Right renal pelvis (tissue), 4 donors: ENCODE results near the gene SCARF1. TPM values are rescaled to one million over a fixed set of nuclear protein-coding genes. Genes with fewer than 3 reads are reported as not detected.
A peak's percentile ranks its signal among the peaks of the same experiment; 100 is the strongest.
"Not testable (repeated sequence)": the region's sequence is repeated elsewhere in the genome, so short reads cannot be mapped to it uniquely, and the experiment has no call there.

Experiments used
- DNase-seq, 4 donors: peaks; one replicate each; pipeline ENCODE4 v3.0.0-alpha.2; 2013; ENCODE audit warnings: low read depth in 4 of 4, low spot score in 3 of 4, missing footprints in 1 of 4
- polyA plus RNA-seq, 4 donors: library from polyadenylated mRNA; unstranded; fragments of 120-200 nt; gene quantifications; one replicate each; pipeline ENCODE4 v1.2.1, GENCODE V29; 2013; ENCODE audit not compliant: insufficient read length in 4 of 4

SCARF1 gene, protein sequence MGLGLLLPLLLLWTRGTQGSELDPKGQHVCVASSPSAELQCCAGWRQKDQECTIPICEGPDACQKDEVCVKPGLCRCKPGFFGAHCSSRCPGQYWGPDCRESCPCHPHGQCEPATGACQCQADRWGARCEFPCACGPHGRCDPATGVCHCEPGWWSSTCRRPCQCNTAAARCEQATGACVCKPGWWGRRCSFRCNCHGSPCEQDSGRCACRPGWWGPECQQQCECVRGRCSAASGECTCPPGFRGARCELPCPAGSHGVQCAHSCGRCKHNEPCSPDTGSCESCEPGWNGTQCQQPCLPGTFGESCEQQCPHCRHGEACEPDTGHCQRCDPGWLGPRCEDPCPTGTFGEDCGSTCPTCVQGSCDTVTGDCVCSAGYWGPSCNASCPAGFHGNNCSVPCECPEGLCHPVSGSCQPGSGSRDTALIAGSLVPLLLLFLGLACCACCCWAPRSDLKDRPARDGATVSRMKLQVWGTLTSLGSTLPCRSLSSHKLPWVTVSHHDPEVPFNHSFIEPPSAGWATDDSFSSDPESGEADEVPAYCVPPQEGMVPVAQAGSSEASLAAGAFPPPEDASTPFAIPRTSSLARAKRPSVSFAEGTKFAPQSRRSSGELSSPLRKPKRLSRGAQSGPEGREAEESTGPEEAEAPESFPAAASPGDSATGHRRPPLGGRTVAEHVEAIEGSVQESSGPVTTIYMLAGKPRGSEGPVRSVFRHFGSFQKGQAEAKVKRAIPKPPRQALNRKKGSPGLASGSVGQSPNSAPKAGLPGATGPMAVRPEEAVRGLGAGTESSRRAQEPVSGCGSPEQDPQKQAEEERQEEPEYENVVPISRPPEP
- polyA plus RNA-seq = 1 to 10 TPM; 6.6 to 9.0 (median 7.6) TPM

- no peak for DNase-seq
These were observed at the start of gene SCARF1 for GRCh38 chr17:1645207-1646171. SCARF1 (minus strand) TSS chr17:1645732; CDS start chr17:1645697, 35 bp downstream.

- DNase-seq = no peak
These were observed 47.8 kb upstream of the SCARF1 start for GRCh38 chr17:1693339-1693738.

GRCh38 chr17:1690544-1691221, 45.2 kb upstream of the SCARF1 start:
- DNase-seq = no peak

DNA sequence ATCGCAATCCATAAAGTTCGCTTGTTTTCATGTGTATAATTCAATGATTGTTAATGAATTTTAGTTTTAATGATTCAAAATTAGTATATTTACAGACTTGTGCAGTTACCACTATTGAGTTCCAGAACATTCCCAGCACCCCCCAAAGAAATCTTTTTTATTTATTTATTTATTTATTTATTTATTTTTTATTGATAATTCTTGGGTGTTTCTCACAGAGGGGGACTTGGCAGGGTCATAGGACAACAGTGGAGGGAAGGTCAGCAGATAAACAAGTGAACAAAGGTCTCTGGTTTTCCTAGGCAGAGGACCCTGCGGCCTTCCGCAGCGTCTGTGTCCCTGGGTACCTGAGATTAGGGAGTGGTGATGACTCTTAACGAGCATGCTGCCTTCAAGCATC, 42.9 kb upstream of the SCARF1 start:
- not testable (repeated sequence) for DNase-seq

GRCh38 chr17:1686086-1686485, 40.6 kb upstream of the SCARF1 start:
- DNase-seq = no peak

DNA sequence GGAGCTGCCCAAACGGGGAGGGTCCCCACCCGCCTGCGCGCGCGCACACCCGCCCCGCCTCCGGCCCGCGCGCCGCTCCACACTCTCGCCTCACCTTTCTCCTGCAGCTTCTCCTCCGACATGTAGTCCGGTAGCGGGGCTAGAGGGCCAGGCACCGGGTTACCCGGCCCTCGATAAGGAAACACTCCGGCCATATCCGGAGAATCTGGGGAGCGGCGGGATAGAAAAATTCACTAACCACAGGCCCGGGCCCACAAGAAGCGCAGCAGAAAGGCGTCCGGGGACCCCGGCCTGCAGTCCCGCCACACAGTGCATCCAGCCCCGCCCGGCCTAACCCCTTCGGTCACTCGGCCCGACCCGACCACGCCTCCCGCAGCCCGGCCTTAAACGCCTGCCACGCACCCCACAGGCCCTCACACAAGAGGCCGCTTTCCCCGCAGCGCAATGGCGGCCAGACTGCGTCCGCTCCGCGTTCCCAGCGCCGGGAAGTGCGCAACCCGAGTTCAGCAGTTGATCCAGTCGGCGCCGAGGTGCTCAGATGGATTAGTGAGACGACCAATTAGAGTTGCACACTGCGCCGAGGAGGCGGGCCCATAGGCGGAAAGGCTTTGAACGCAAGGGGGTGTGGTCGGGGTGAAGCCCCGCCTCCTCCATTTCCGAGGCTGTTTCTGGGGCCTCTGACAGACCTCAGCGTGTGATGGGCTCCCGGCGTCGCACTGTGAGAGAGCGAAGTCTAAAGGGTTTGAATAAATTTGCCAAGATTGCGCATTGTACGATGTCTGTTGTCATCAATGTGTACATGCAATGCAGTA, 39.1 kb upstream of the SCARF1 start, which contains the start of gene PRPF8:
TSS of gene PRPF8 (minus strand) at position 490 of the 812 bp plus-strand sequence. CDS start at position 194, 296 bp downstream.
- DNase-seq = peak; percentile 95 to 97 (median 96)

DNA sequence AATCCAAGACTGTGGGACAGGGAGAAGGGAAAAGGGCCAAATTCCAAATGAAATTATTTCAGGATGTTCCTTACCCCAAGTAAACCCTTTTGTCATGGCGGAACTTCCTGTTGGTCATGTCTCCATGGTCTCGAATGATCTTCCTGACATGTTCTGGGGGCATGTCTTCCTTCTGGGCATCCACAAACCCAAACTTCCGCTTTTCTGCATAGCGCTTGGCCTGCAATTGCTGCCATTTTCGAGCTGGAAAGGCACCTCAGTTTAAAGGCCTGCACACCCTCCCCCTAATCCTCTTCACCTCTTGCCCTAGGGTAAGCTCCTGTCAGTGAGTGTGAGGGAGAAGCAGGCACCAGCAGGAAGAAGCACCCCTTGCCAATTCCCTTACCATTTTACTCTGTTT, 37.9 kb upstream of the SCARF1 start:
- no peak for DNase-seq

- DNase-seq = no peak
These were observed 30.9 kb upstream of the SCARF1 start for GRCh38 chr17:1676401-1676800.

DNA sequence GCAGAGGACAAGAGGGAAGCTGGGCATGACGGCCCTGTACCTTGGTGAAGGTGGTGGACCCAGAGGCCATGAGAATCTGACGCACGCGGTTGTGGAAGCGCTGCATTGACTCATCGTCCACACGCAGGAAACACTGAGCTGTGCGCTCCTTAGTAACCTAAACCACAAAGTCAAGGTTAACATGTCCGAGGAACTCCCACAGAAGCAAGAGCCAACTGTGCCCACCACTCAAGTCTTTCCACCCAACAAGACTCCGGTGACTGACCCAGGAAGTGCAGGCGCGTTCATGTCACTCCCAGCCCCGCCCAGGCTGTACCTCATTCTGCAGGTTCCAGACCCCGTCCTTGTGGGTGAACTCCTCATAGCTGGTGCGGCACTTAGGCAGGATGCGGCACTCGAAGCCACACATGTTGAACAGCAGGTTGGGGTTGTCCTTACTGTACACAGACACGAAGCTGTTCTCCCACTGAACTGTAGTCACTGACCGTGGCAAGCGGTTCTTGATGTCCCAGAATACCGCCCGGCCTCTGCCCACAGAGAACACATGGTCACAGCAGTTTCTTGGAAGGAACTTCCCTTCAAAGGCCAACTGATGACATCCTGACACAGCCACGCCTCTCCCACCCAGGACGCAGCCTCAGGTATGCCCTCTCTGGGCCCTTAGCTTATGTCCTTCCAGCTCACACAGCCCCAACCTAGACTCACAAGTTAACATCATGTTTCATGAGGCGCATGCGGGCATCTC, 27.7 kb upstream of the SCARF1 start:
- DNase-seq = no peak

DNA sequence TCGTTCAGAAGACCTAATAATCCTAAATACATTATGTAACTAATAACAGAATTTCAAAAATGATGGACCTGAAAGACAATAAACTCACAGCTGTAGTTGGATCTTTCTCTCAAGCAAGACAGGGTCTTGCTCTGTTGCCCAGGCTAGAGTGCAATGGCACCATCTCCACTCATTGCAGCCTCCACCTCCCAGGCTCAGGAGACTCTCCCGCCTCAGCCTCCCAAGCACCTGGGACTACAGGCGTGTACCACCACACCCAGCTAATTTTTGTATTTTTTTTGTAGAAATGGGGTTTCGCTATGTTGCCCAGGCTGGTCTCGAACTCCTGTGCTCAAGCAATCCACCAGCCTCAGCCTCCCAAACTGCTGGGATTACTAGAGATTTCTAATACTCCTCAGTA, 18.4 kb upstream of the SCARF1 start:
- not testable (repeated sequence) for DNase-seq

DNA sequence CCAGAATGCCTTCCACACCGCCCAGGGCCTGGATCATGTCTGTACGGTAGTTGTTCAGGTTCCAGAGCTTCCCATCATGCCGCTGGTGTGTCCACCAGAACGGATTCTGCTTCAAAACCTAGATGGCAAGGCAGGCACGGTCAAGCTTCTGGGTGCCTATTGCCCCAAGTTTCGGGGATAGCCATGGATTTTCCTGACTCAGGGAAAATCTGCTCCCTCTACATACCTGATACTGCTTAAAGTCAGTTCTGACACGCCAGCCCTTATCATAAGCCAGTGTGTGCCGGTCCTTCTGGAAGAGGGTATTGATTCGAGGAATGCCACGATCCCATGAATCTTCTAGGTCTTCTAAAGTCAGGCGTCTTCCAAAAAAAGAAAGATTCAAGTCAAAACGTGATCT, 15.5 kb upstream of the SCARF1 start:
- no peak for DNase-seq

DNA sequence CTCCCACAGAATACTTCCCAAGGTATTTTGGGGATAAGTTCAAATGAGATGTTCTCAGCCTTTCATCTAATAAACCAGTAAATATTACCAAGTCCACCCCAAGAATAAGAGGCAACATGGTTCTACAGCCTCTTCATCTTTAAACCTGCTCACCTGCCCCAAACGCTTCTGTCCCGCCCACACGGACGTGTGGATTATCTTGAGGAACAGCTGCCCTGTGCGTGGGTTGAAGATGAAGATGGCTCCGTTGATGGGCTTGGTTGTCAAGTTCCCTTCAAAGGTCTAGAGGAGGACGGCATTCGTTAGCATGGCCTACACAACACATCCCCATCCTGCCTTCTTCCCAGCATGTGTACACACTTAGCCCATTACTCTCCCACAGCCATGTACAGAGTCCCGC, 12.6 kb upstream of the SCARF1 start:
- no peak for DNase-seq

DNA sequence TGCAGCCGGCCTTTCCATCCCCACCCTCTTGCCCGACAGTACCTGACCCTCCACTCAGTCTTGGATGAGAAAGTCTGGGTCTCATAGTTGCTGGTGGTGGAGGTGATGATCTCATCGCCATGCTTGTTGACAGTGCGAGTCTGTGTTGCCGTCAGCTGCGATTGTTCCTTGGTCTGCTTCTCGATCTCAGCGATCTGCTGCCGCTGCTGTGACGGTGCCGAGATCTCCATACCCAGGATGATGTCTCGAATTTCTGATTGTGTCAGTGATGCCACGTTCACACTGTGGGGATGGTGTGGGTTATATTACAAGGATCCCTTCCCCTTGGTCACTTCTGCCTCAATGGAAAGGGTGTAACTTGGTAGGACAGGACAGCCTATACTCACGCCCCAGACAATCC, 8.2 kb upstream of the SCARF1 start:
- no peak for DNase-seq

GRCh38 chr17:1652794-1653193, 7.3 kb upstream of the SCARF1 start:
- DNase-seq = not testable (repeated sequence)

GRCh38 chr17:1651559-1651844, 6.0 kb upstream of the SCARF1 start:
- DNase-seq = no peak

- DNase-seq = no peak
These were observed 5.4 kb upstream of the SCARF1 start for GRCh38 chr17:1650731-1651558.

DNA sequence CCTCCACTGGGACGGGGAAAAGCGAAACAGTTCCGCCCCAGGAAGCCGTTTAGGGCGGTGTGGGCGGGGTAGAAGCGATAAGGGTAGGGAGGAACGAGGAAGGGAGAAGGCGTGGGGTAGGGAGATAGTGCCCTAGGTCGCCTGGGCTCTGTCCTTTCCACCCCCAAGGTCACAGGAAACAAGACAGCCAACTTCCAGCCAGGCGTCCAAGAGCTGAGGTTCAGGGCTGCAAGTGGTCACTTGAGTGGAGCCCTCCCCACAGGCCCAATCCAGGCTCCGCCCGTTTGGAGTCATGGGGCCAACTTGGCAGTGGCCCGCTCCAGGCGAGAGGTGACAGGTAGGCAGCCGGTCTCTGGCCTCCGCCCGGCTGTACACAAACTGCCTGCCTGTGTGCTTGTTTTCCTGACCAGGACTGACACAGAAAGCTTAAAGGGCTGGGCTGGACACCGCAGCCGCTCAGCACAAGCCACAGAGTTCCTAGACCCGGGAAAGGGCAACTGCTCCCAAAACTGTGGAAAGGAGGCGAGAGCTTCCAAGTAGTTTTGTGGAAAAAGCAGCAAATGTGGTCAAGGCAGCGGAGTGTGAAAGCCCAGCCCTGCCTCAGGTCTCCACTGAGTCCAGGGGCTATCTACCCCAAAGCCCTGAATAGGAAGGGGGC, 4.4 kb upstream of the SCARF1 start, which contains the start of gene RILP:
TSS of gene RILP (minus strand) at position 23 of the 658 bp plus-strand sequence. CDS start 62 bp downstream, outside the sequence.
- no peak for DNase-seq
